K562 (cell line): ENCODE measurements around the gene TMEM116. TPM values are rescaled to one million over a fixed set of nuclear protein-coding genes. Genes with fewer than 3 reads are reported as not detected.
A peak's percentile ranks its signal among the peaks of the same experiment; 100 is the strongest.

ENCODE experiments used
- BRF2 ChIP-seq: IDR thresholded peaks from 3 replicates; pipeline ENCODE4 v1.6.1; 2011; ENCODE audit warnings: borderline replicate concordance, mild to moderate bottlenecking; ENCODE audit not compliant: insufficient read length, insufficient read depth
- CBFA2T3 ChIP-seq: fragments of 450-650 bp; IDR thresholded peaks from 2 replicates; pipeline ENCODE4 v1.6.1; 2017
- CTBP1 ChIP-seq: fragments of 450-650 bp; IDR thresholded peaks from 2 replicates; pipeline ENCODE4 v1.6.1; 2016; ENCODE audit warnings: borderline replicate concordance
- CUX1 ChIP-seq: fragments of 200-800 bp; sonication (Bioruptor generic); IDR thresholded peaks from 2 replicates; pipeline ENCODE4 v1.6.1; 2016; ENCODE audit warnings: missing genetic modification characterization, missing compliant biosample characterization
- EWSR1 ChIP-seq: fragments of 450-650 bp; IDR thresholded peaks from 2 replicates; pipeline ENCODE4 v1.6.1; 2018; ENCODE audit warnings: borderline replicate concordance, mild to moderate bottlenecking, low read depth, moderate library complexity; ENCODE audit not compliant: partially characterized antibody
- FOXP1 ChIP-seq: sonication (generic); formaldehyde crosslinking; IDR thresholded peaks from 2 replicates; pipeline ENCODE4 v1.8.0; 2022; ENCODE audit warnings: mild to moderate bottlenecking, missing genetic modification reagents
- HIVEP1 ChIP-seq: fragments of 250-450 bp; sonication (Bioruptor Pico); IDR thresholded peaks from 2 replicates; pipeline ENCODE4 v1.4.0; 2020; ENCODE audit warnings: mild to moderate bottlenecking
- IFI16 ChIP-seq: fragments of 250-450 bp; sonication (Bioruptor Pico); IDR thresholded peaks from 2 replicates; pipeline ENCODE4 v2.1.2; 2022; ENCODE audit warnings: mild to moderate bottlenecking, inconsistent platforms
- MAZ ChIP-seq, 2 experiments: fragments of 450-650 bp in 1 of 2; sonication (generic) in 1 of 2; formaldehyde crosslinking; IDR thresholded peaks in 1 of 2; conservative IDR thresholded peaks in 1 of 2; 2 replicates each; pipeline versions ENCODE4 v1.4.0 to v1.5.0; 2020; ENCODE audit warnings: mild to moderate bottlenecking in 1 of 2, missing genetic modification reagents in 1 of 2
- MCM5 ChIP-seq: fragments of 450-650 bp; IDR thresholded peaks from 2 replicates; pipeline ENCODE4 v1.6.1; 2016; ENCODE audit warnings: low read depth
- MYNN ChIP-seq, 2 experiments: sonication (generic); formaldehyde crosslinking in 1 of 2; IDR thresholded peaks; 2 replicates each; pipeline versions ENCODE4 v1.5.0 to v1.6.1; 2016 to 2020; ENCODE audit warnings: antibody characterized with exemption in 1 of 2, missing genetic modification reagents in 1 of 2
- NFRKB ChIP-seq: fragments of 450-650 bp; IDR thresholded peaks from 2 replicates; pipeline ENCODE4 v1.6.1; 2016; ENCODE audit warnings: low read depth
- SMAD2 ChIP-seq: fragments of 150-350 bp; IDR thresholded peaks from 2 replicates; pipeline ENCODE4 v1.6.1; 2014; ENCODE audit warnings: low read depth, mild to moderate bottlenecking, low read length
- SP1 ChIP-seq: sonication (generic); formaldehyde crosslinking; IDR thresholded peaks from 2 replicates; pipeline ENCODE4 v1.8.1; 2022; ENCODE audit warnings: mild to moderate bottlenecking, missing genetic modification reagents
- TBL1XR1 ChIP-seq, 2 experiments: IDR thresholded peaks; 2 replicates each; pipeline ENCODE4 v1.6.1; 2012; ENCODE audit warnings: improper control_type of control experiment in 2 of 2, low read length in 2 of 2, mild to moderate bottlenecking in 1 of 2
- TEAD2 ChIP-seq: fragments of 450-650 bp; IDR thresholded peaks from 2 replicates; pipeline ENCODE4 v1.6.1; 2016; ENCODE audit warnings: missing genetic modification characterization, control low read depth, missing compliant biosample characterization
- THRAP3 ChIP-seq: fragments of 450-650 bp; IDR thresholded peaks from 2 replicates; pipeline ENCODE4 v1.6.1; 2016; ENCODE audit warnings: mild to moderate bottlenecking, inconsistent platforms, borderline replicate concordance
- ZHX1 ChIP-seq: fragments of 150-350 bp; conservative IDR thresholded peaks from 2 replicates; pipeline ENCODE4 v1.6.1; 2014; ENCODE audit warnings: low read length
- ZNF41 ChIP-seq: fragments of 250-450 bp; sonication (Bioruptor Pico); conservative IDR thresholded peaks from 2 replicates; pipeline ENCODE4 v1.4.0; 2020; ENCODE audit warnings: mild to moderate bottlenecking
- ZNF561 ChIP-seq: fragments of 450-650 bp; formaldehyde crosslinking; conservative IDR thresholded peaks from 2 replicates; pipeline ENCODE4 v1.4.0; 2020; ENCODE audit warnings: mild to moderate bottlenecking, moderate library complexity
- polyA plus RNA-seq, 8 experiments: library from polyadenylated mRNA; depleted of rRNA in 4 of 8; stranded (reverse) in 5 of 8; unstranded in 3 of 8; fragments of >200 nt; fragmentation: Nextera tagmentation in 2 of 8; fragmentation: Illumina TruSeq in 1 of 8; extraction: Ambion mirVana in 2 of 8; extraction: Trizol in 1 of 8; gene quantifications; 2 replicates each; pipeline versions ENCODE4 v1.2.1 to v1.2.3, GENCODE V29; 2011 to 2014; ENCODE audit warnings: inconsistent platforms in 1 of 8, missing spikeins in 1 of 8
- total RNA-seq, 7 experiments: library from RNA; depleted of rRNA in 6 of 7; stranded (reverse); fragments of >200 nt in 6 of 7; fragmentation: Illumina TruSeq in 2 of 7; extraction: Trizol in 2 of 7; gene quantifications; 2 replicates each; pipeline versions ENCODE4 v1.2.1 to v1.2.3, GENCODE V29; 2011 to 2021; ENCODE audit warnings: low replicate concordance in 1 of 7

Gene TMEM116
- total and polyA plus RNA-seq, 9 of the 15 experiments (the other 6 are each of a cell fraction or from before 2014, with no cell fraction given) = 5.2 to 78.6 (median 13.9) TPM

GRCh38 chr12:112012775-112013600 is at the start of gene TMEM116, which contains the start of gene ERP29 (continued):
- TF ChIP-seq BRF2 (no peak), MCM5 (no peak), EWSR1 (no peak), FOXP1 (CRISPR knock-in tag) (peak; percentile 56), TEAD2 (tag) (no peak), NFRKB (peak; percentile 85), CUX1 (CRISPR knock-in tag) (no peak), ZNF561 (CRISPR knock-in tag) (no peak), TBL1XR1 (IDR thresholded peaks at IDR 0.05; ENCODE audit: low read length in 2 of 2) (peak; percentile 32 to 53; a peak in 2 of 4 replicates), ZHX1 (no peak), SP1 (CRISPR knock-in tag) (peak; percentile 83; the same call in 1 of the 2 replicates), MYNN (IDR thresholded peaks at IDR 0.05) (no peak), MYNN (CRISPR knock-in tag; IDR thresholded peaks at IDR 0.05) (no peak), THRAP3 (no peak), ZNF41 (CRISPR knock-in tag) (no peak), CTBP1 (peak; percentile 36), CBFA2T3 (peak; percentile 39; the same call in 1 of the 2 replicates), SMAD2 (no peak), IFI16 (CRISPR knock-in tag) (no peak), MAZ (CRISPR knock-in tag; conservative IDR thresholded peaks at IDR 0.05 in 1 of 2, IDR thresholded peaks at IDR 0.05 in 1 of 2) (peak; percentile 86 to 97), HIVEP1 (peak; percentile 44; the same call in 1 of the 2 replicates)
